GM21515 (cell line): ENCODE results near the gene CASZ1.

Experiments
- ATAC-seq: cut with Tn5 transposase; IDR thresholded peaks from one replicate; pipeline ENCODE4 v1.9.1; 2021; ENCODE audit not compliant: unreplicated experiment

CASZ1 gene

DNA sequence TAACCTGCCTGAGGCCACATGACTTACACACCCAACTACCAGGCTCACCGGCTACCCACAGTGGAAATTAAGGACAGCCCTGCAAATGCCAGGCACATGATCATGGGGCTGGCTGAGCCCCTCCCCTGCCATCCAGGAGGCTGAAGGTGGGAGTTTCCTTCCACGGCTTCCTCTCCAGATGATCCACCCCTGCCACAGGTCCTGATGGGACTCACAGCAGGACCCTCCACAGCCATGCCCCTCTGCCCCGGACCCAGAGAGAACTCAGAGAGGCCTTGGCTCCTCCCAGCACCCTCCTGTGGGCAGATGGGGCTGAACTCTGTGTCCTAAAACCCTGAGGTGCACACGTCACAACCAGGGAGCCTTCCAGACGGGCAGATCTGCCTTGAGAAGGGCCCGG is 29.1 kb upstream of the CASZ1 start:
- no peak for ATAC-seq

DNA sequence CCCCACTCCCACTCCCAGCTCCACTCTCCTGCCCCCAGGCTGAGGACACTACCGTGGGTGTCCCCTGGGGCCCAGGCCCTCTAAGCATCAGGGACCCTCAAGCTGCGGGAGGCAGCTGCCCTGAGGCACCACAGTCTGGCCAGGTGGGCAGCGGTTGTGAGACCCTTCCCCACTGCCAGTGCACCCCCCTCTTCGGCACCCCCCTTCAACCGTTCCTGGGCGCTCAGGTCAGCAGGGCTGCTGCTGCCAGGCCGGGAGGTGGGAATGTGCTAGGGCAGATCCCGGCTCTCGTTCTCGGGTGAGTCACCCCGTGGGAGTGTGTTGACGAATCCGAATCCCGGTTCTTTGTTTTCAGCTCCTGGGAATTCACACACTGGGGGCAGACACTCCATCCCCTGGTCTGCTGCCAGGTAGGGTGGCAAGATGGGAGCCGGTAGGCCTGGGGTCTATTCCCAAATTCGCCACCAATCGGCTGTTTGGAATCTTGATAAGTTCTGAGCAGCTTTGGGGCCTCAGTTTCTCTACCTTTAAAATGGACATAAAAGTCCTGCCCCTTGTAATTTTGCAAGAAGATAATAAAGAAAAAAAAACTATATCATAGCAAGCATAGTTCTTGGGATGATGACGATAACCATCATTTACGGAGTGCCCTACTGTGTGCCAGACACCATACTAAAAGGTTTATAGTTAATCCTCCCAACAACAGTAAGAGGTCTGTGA is 28.5 kb upstream of the CASZ1 start:
- no peak for ATAC-seq

DNA sequence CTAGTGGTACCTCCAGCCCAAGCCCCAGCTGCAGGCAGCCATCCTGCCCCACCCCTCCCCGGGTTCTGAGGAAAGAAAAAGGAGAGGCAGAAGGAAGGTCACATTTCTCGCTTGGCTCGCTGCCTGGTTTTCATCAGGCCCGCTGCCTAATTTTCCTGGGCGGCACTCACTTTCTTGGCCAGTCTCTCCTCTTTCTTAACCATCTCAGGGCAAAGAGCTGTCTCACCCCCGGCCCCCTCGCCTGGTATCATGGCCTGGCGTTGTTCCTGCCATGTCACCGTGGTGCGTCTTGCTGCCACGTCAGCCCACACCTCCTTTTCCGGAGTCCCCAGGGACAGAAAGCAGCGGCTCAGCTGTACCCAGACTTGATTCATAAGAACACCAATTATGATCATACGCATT is 26.6 kb upstream of the CASZ1 start:
- ATAC-seq, result no peak

DNA sequence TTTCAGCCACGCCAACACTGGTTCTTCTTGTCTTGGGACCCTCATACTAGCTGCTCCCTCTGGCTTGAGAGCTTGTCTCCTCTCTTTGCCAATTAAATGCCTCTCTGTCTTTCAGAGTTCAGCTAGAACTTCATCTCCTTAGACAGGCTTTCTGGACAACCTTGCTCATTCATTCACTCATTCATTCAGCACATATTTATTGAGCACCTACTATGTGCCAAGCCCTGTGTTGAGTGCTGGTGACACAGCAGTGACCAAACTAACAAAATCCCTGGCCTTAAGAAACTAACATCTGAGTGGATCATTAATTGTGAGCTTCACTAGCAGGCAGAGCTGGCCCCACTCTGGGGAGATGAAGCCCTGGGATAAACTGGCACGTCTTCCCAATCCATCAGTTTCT is 24.9 kb upstream of the CASZ1 start:
- ATAC-seq, result no peak

DNA sequence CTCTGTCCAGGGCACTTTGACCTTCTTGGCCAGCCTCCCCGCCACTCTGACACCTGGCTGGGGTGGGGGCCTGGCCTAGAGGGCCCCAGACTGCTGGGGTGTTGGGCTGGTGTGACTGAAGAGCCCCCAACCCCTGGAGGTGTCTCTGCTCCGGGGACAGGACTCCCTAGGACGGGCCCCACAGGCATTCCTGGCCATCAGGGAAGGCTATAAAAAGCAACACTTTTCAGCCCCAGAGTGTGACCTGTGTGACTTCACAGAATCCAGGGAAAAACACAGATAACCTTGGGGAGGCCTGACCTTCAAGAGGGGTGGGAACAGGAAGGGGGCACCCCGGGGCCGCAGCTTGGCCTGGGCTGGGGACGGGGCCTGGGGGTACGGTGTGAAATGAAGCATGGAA is 24.0 kb upstream of the CASZ1 start:
- ATAC-seq, result no peak

DNA sequence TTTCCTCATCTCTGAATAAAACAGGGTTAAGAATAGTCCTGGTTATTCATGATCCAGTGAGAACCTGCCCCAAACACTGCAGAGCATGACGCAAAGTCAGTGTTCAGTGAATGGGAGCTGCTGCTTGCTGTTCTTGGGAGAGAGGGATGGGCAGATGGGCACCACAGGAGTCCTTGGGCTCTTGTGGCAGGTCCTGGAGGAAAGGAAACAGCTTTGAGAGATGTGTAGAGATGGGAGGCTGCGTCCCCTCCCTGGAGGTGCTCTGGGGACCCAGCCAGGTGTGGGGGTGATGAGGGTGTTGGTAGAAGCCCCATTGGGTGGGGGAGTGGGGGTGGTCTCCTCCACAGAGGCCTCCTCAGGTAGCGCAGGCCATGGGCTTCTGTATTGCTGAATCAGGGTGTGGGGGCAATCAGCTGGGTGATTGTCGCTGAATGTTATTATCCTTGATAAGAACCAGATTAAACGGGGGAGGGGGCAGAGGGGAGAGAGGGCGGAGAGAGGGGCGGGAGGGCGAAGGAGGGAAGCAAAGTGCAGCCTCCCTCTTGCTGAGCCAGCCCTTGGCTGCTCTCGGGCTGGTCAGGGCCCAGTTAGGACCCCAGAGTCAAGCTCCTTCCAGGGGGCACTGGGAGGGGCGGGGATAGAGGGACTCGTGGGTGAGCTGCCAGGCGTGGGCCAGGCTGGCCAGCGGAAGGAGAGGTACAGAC is 22.9 kb upstream of the CASZ1 start:
- no peak for ATAC-seq

DNA sequence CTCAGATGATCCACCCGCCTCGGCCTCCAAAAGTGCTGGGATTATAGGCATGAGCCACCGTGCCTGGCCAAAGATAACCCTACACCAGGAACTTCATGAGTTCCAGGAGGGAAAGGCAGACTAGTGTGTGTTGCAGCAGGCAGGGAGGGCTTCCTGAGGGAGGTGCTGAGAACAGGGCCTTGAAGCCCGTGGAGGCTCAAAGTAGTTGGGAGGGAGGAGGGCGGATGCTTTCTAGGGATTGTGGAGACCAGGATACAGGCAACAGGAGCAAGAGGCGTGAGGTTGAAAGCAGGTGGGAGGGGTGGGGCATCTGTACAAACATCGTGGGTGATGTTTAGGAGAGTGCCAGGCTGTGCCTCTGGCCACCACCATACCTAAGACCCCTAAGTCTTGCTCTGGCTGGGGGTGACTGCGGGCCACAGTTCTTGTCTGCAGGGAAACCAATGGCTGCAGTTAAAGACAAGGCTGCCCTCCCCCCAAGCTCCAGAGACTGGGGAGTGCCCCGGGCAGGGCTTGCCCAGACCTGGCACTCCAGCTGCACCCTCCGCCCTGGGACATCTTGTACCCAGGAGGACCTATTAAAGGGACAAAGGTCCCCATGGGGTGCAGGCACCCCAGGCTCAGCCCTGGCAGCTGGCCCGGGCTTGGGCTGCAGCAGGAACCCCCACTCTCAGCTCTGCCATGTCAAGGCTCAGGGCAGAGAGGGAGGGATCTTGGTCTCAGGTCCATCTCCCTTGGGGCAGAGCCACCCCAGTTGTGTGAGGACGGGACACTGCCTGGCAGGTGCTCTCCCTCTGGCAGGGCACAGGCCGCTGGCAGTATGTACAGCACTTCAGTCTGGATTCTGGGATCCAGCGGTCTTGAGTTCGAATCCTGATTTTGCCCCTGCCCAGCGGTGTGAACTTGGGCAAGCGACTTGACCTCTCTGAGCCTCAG is 22.1 kb upstream of the CASZ1 start:
- ATAC-seq, result no peak

DNA sequence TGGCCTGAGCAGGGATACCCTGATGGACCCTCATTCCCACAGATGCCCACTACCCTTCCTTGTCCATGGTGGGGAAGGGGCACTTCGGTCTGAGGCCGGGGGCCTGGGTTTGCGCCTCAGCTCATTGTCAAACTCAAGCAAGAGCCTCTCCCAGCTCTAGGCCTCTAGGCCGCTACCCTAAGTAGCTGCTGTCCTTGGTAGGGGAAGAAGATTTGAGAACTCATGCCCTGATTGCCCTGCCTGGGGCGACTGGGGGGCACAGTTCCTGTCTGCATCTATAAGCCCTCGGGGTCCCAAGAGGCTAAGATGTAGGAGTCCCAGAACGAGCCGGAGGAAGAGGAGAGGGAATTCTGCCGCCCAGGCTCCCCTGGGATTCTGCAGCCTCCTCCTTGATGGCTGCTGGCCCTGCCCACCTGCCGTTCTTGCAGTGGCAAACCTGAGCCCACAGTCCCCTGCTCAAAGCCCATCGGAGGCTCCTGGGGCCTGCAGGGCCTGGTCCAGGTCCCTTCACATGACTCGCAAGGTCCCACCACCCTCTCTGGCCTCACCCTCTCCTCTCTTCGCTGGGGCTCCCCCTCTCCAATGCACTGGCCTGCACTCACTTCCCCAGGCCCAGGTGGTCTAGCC is 20.4 kb upstream of the CASZ1 start:
- ATAC-seq, result no peak

DNA sequence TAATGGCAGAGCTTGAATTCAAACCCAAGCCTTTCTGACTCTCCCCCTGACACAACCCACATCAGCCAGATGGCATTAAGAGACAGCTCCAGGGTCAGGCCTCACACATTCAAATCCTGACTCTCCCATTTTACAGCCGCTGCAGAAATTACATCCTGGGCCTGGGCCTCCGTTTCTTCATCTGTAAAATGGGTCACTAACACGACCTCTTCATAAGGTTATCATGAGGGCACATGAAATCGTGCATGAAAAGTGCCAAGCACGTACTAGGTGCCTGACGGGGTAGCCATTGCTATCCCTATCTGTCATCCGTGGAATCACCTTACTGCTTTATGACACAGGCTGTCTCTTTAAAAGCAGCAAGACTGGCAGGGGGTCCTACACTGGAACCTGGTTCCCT is 19.8 kb upstream of the CASZ1 start:
- ATAC-seq, result no peak

DNA sequence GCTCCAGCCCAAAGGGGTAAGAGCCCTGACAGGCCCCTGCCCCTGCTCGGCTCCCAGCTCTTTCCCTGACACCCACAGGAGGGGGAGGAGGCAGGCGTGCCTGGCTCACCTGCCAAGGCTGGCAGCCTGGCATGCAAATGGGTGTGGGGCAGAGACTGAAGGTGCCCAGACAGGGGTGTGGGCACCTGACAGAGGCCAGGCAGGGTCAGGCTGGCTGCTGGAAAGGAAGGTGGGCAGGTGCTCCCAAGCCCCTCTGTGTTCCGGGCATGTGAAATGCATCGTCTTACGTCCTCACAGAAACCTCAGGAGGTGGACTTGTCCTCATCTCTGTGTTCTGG is 19.4 kb upstream of the CASZ1 start:
- ATAC-seq, result no peak

DNA sequence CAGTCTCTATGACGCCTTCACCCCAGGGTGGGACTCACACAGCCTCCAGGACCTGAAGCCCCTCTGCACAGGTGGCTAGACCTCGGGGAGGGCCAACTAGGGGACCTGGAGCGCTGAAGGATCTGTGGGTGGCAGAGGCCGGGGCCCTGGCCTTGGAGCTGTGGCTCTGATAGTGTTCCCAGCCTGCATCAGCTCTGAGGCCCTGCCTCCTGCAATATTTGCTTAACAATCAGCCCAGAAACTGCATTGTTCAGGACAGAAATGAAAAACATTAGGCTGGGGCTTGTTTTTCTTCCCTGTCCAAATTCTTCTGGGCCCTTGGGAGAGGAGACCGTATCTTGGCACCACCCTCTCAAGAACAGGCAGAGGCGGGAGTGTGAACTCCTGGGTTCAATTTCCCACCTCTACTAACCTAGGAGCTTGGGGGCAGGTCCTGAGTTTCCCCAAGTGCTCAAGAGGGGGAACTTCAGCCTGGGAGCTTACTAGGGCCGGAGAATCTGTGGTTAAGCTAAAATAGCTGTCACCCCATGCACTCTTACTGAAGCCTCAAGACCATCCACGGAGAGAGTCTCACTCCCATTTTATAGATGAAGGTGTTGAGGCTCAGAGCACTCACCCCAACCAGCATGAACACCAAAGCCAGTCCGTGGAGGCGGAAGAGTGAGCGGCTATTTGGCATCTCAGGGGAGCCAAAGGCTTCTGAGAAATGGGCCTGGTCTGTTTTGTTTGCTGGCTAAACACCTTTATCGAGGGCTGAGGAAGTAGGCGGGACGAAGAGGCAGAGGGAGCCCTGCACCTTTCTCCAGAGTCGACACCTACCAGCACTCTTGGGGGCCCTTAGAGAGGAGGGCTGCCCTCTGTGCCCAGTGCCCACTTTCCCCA is 18.8 kb upstream of the CASZ1 start:
- no peak for ATAC-seq

DNA sequence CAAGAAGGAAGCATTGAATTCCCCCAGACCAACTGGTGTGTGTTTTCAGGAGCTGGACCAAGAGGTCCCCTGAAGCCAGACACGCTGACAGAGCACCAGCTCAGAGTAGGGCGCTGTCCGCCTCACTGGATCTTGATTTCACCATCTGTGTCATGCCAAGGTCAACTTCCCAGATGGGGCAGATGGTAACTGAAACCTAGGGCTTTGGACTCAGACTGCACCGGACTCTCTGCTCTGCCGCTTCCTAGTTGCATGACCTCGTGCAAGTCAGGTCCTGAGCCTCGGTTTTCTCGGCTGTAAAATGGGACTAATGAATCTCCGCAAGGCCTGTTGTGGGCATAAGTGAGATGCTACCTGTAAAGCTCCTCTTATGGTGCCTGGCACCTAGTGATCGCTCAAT is 17.9 kb upstream of the CASZ1 start:
- no peak for ATAC-seq

DNA sequence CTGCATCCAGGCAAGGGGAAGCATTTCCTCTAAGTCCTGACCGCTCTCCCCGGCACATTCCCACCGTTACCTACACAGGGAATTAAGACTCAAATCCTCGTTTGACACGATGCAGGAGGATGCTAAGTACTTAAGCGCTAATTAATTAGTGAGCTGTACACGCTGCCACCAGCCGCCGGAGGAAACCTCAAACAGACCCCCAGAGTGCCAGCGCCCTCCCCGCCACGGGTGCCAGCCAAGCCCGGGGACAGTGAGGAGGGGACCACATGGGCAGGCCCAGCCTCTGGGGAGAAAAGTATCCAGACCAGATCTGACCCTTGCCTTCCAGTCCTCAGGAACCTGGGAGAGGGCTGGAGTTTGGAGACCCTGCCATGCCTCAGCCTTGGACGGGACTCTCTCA is 17.4 kb upstream of the CASZ1 start:
- ATAC-seq, result no peak

DNA sequence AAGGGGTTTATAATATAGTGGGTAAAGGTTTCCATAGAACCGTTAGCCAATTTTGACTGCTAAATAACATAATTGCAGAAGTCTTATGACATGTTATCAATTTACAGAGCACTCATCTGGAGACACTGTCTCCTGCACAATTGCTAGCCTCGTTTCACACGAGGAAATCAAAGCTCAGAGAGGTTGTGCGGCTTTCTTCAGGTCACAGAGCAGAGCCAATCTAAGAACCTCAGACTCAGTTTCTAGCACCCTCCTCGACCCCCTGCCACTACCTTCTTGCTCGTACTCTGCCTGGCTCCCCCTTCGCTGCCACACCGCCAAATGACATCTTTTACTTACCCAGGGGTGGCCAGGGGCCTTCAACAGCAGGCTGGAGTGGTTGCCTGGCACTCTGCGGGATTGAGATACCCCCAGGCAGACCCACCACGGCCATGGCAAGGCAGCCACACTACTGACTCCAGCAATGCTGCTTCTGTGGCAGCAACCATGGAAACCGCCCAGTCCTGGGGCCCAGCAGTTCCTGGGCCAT is 16.0 kb upstream of the CASZ1 start:
- no peak for ATAC-seq

DNA sequence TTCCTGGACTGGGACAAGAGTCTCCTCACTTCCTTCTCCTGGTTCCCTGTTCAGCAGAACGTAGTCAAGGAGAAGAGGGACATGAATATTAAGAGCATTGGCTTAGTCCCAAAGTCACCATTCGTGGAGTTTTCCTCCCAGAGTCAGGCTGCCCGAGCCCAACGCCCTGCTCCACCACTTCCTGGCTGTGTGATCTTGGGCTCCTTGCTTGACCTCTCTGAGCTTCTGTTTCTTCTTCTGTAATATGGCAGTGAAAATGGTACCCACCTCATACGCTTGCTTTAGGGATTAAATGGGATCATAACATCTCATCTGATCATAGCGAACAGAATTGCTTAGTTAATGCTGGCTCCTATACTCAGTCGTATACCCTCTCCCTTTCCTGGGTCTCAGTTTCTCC is 12.0 kb upstream of the CASZ1 start:
- no peak for ATAC-seq

DNA sequence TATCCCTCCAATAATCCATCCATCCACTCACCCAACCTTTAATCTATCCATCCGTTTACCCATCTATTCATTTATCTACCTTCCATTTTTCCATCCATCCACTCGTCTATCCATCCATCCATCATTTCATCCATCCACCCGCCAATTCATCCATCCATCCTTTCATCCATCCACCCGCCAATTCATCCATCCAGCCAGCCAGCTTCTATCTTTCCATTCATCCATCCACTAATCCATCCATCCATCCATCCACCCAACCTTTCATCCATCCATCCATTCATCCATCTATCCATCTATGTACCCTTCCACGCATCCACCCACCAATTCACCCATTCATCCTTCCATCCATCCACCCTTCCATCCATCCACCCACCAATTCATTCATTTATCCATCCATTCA is 10.5 kb upstream of the CASZ1 start:
- no peak for ATAC-seq

DNA sequence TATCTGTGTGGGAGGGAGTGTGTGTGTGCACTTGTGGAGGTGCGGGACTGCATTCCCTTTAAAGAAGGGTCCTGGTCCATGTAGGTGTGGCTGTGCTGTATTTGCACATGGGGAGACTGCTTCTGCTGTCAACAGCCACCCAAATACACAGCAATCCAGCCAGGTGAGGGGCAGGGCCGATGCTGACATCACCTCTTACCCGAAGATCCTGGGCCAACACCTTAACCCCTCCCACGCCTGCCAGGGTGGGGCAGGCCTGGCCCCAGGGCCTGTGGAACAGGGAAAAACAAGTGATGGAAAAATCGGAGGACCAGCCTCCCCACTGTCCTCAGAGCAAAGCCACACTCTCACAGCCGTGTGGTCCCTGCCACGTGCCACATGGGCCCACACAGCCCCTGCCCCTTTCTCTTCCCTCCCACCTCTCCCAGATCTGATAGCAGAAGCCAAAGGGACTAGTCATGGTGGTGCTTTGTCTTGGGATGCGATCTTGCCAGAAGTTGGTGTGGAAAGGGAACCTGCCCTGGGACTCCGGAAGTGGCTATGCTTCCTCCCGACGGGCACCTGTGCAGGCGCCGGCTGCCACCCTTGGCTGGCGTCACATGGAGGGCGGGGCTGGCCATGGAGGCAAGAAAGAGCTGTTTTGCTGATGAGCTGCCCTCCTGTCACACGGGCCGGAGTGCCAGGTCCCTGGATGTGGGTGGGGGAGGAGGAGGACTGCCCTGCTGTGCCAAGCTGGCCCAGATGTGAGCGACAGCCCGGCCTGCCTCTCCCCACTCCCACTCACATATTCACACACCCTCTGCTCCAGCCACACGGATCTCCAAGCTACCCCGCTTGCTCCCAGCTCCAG is 7.8 kb upstream of the CASZ1 start:
- ATAC-seq, result no peak

DNA sequence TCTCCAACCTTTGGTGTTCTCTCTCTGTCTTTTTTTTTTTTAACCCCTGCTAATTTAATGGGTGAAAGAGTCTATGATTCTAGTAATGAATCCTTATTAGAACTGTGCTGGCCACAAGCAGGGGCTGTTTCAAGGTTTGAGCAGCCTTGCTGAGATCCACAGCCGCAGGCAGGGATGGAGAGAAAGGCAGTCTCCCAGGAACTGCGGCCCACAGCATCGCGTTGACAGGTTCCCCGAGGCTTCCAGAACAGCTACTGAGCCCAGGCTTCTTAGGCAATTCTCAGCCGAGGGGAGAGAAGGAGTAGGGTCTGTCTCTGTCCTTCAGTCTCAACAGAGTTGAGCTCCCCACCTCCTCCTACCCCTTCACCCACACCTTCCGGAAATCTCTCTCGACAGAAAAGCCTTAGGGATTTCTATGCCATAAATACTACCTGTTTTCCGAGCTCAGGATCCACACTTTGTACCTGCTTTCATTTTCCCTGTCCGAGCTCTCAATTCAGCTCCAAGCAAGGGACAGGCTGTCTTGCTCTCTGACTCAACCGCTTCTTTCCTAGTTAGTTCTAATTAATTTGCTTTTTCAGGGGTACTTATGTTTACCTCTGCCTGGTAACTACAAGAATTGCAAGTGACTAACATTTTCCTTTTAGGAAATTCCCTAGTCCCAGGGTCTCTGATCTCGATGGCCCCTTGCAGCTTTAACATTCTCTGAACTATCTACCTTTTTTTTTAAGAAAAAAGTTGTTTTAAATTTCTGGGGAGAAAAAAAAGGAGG is 6.7 kb upstream of the CASZ1 start:
- no peak for ATAC-seq

DNA sequence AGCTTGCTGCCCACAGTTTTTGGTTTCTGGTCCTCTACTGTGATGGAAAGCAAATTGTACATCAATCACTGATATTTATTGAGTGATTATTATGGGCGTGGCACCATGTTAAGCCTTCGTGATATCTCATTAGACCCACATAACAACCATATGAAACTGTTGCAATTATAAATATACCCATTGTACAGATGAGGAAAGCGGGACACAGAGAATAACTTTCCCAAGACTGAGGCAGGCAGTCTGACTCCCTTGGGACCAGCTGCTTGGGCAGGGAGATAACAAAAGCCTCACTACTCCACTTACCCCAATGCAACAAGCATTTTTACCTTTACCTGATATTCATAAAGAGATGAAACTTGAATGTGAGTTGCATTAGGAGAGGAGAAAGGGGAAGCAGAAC is 4.3 kb upstream of the CASZ1 start:
- no peak for ATAC-seq
